Esophagus muscularis mucosa (tissue), 4 donors: Measurements from ENCODE around the gene HSD17B14. TPM values are rescaled to one million over a fixed set of nuclear protein-coding genes. Genes with fewer than 3 reads are reported as not detected.
A peak's percentile ranks its signal among the peaks of the same experiment; 100 is the strongest.

Experiments used
- DNase-seq: peaks from one replicate; pipeline ENCODE4 v3.0.0-alpha.2; 2017; ENCODE audit errors: extremely low spot score
- H3K27ac ChIP-seq, 4 donors: fragments of 200-600 bp; sonication (generic); replicated peaks in 1 of 4; 1 replicate in 3 of 4; 2 replicates in 1 of 4; pipeline ENCODE4 v1.5.1; 2016 to 2019; ENCODE audit warnings: mild to moderate bottlenecking in 1 of 4
- H3K27me3 ChIP-seq, 4 donors: fragments of 200-600 bp; sonication (generic); one replicate each; pipeline versions ENCODE4 v1.5.1 to v1.6.0; 2016 to 2019
- H3K36me3 ChIP-seq, 4 donors: fragments of 200-600 bp; sonication (generic); one replicate each; pipeline ENCODE4 v1.5.1; 2016 to 2019
- H3K4me1 ChIP-seq, 4 donors: fragments of 200-600 bp; sonication (generic); one replicate each; pipeline ENCODE4 v1.5.1; 2016 to 2019
- H3K4me3 ChIP-seq, 4 donors: fragments of 200-600 bp; sonication (generic); 1 replicate in 2 of 4; 2 replicates in 2 of 4; pipeline ENCODE4 v1.5.1; 2016 to 2019; ENCODE audit warnings: mild to moderate bottlenecking in 4 of 4, moderate library complexity in 1 of 4
- H3K9me3 ChIP-seq, 4 donors: fragments of 200-600 bp; sonication (generic); 1 replicate in 3 of 4; 2 replicates in 1 of 4; pipeline ENCODE4 v1.5.1; 2016 to 2019
- EP300 ChIP-seq: sonication (generic); formaldehyde crosslinking; IDR thresholded peaks from one replicate; pipeline ENCODE4 v1.6.1; 2017; ENCODE audit warnings: antibody characterized with exemption
- POLR2A ChIP-seq: fragments of 450-650 bp; IDR thresholded peaks from one replicate; pipeline ENCODE4 v1.6.1; 2017; ENCODE audit warnings: antibody characterized with exemption, moderate library complexity, mild to moderate bottlenecking, low read depth
- POLR2AphosphoS5 ChIP-seq, 2 donors: sonication (generic); formaldehyde crosslinking; IDR thresholded peaks; one replicate each; pipeline ENCODE4 v1.6.1; 2017; ENCODE audit warnings: antibody characterized with exemption in 2 of 2
- WGBS: methylation state at CpG from one replicate; pipeline ENCODE4 v1.1.5; 2018; 5-methylcytosine and 5-hydroxymethylcytosine counted together
- intact Hi-C: fragments of 100-400 bp; cut with DNase I; formaldehyde crosslinking; loops from one replicate; pipeline ENCODE4 v1.15.1; 2023
- total RNA-seq, 4 donors: library from RNA; depleted of rRNA; stranded (reverse); fragments of >200 nt; gene quantifications; one replicate each; pipeline versions ENCODE4 v1.1.0 to v1.2.1, GENCODE V29; 2016
- TF ChIP-seq, protein P1 (sequence below), 3 experiments: fragments of 200-600 bp in 2 of 3; fragments of 450-650 bp in 1 of 3; sonication (generic) in 2 of 3; IDR thresholded peaks; one replicate each; pipeline ENCODE4 v1.5.1; 2017 to 2019; ENCODE audit warnings: antibody characterized with exemption in 3 of 3, mild to moderate bottlenecking in 2 of 3, moderate library complexity in 1 of 3

Gene HSD17B14
- total RNA-seq, 4 donors from 2014 or later: 7.1 to 8.9 (median 7.8) TPM

DNA sequence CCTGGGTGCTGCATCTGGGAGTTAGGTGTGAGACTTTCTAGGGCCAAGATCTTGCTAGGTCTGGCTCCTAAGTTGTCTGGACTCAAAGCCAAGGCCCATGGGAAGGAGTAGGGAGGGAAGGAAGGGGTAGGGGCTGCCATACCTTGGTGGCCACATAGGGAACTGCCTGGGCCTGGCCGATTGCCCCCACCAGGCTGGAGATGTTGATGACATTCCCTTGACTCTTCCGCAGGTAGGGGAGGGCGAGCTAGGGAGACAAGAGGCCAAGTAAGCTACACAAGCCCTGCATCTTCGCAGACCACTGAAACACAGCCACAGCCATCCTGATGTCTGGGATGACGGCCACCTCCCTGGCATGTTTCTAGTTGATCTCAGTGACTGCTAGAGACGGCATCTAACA is 21.4 kb downstream of the HSD17B14 start:
- intact Hi-C loops: no loop called here

DNA sequence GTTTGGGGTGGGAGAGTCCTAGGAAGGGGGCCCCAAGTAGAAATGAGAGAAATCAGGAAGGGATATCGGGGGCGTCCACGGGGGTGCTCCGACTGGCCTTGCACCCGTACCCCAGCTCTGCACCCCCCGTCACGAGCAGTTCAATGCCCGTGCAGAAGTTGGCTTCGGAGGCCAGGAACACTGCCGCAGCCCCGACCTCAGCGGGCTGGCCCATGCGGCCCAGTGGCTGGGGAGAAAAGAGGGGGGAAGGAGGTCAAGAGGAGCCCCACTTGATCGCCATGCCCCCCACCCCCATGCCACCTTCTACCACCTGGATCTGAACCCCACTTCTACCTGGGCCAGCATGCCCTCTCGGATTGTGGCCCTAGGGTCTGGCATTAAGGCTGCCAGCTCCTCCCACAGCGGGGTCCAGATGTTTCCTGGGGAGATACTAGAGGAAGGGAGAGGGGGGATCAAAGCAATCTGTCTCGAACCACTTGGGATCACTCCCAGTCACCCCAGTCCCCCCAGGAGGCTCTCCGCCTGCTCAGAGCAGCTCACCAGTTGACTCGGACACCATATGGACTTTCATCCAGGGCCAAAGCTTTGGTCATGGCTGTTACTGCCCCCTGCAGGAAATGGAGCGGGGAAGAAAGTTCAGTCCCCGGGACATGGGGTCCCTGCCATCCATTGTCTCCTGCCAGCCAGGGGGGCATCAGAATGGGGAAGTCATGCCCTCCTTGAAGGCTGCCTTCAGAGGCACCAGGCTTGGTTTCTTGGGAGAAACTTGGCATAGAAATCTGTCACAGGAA is 23.0 kb downstream of the HSD17B14 start:
- intact Hi-C loops: no loop called here
- DNase-seq: no peak
- no peak for TF ChIP-seq POLR2AphosphoS5 (IDR thresholded peaks at IDR 0.05)
- TF ChIP-seq, protein P1, sequence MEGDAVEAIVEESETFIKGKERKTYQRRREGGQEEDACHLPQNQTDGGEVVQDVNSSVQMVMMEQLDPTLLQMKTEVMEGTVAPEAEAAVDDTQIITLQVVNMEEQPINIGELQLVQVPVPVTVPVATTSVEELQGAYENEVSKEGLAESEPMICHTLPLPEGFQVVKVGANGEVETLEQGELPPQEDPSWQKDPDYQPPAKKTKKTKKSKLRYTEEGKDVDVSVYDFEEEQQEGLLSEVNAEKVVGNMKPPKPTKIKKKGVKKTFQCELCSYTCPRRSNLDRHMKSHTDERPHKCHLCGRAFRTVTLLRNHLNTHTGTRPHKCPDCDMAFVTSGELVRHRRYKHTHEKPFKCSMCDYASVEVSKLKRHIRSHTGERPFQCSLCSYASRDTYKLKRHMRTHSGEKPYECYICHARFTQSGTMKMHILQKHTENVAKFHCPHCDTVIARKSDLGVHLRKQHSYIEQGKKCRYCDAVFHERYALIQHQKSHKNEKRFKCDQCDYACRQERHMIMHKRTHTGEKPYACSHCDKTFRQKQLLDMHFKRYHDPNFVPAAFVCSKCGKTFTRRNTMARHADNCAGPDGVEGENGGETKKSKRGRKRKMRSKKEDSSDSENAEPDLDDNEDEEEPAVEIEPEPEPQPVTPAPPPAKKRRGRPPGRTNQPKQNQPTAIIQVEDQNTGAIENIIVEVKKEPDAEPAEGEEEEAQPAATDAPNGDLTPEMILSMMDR (IDR thresholded peaks at IDR 0.05): peak in 1 of 3 experiments; percentile 10
- H3K9me3 ChIP-seq: no peaks in the 10 kb centered on the region
- no peak overlapping the region for H3K4me3 ChIP-seq
- 88% methylated on average over 21 of the region's 21 CpGs for WGBS
- no peaks in the 10 kb centered on the region for H3K27me3 ChIP-seq
- peaks cover 15 to 48% (median 42%) of the 10 kb centered on the region in 4 donors for H3K4me1 ChIP-seq
- peak overlapping the region; percentile 85 to 95 (median 92) for H3K27ac ChIP-seq
- no peaks in the 10 kb centered on the region for H3K36me3 ChIP-seq

More for the DNA sequence above, 21.4 kb downstream of the HSD17B14 start:
- WGBS: 86% methylated on average over 6 of the region's 6 CpGs
- DNase-seq: no peak
- Histone ChIP-seq H3K27ac (peak overlapping the region in 1 of 4 donors; percentile 57), H3K4me1 (peaks cover 13 to 52% (median 41%) of the 10 kb centered on the region in 4 donors), H3K9me3 (no peaks in the 10 kb centered on the region), H3K27me3 (no peaks in the 10 kb centered on the region), H3K4me3 (no peak overlapping the region), H3K36me3 (no peaks in the 10 kb centered on the region)
- no peak for TF ChIP-seq EP300
- TF ChIP-seq POLR2AphosphoS5 (IDR thresholded peaks at IDR 0.05): no peak
- no peak for TF ChIP-seq POLR2A
- TF ChIP-seq, protein P1 (IDR thresholded peaks at IDR 0.05): no peak

DNA sequence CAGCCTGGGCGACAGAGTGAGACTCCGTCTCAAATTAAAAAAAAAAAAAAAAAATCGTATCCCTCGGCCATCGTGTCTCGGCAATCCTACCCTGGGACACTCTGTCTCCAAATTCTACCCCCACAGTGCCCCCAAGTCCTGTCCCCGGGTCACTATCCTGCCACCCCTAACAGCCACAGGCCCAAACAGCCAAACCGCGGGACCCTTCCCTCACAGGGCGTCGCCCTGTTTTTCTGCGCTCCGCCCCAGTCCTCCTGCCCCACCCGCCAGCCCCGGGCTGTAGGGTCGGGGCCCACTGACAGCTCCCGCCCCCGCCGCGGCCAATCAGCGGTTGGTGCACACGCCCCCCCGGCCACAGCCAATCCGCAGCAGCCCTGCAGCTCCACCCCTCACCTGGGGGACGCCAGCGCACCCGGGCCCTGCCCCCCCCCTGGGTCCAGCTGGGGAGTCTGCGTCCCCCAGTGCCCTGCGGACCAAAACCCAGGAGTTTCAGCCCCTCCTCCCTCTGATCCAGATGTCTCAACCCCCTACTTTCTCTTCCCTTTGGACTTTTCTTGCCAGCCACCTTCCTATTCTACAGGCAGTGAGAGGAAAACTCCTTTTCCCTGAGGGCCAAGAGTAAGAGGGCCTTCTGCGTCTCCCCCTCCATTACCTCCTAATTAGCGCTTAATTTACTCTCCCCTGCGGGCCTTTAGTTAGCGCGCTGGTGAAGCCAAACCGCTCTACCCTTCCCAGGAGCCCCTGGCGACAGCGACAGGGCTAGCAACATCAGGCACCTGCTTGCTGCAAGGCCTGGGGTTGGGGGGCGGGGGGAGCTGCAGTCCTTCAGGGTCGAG is 24.0 kb downstream of the HSD17B14 start:
- Histone ChIP-seq H3K27me3 (no peaks in the 10 kb centered on the region), H3K36me3 (peaks cover 0 to 7% (median 6%) of the 10 kb centered on the region in 4 donors), H3K27ac (peak overlapping the region; percentile 85 to 95 (median 92)), H3K4me3 (peak overlapping the region; percentile 70 to 90 (median 74)), H3K9me3 (no peaks in the 10 kb centered on the region), H3K4me1 (peaks cover 15 to 55% (median 51%) of the 10 kb centered on the region in 4 donors)
- 16% methylated on average over 37 of the region's 39 CpGs for WGBS
- DNase-seq: peak; percentile 98
- intact Hi-C loops: no loop called here
- peak; percentile 82 for TF ChIP-seq EP300
- peak; percentile 68 for TF ChIP-seq POLR2A
- TF ChIP-seq, protein P1 (IDR thresholded peaks at IDR 0.05): no peak
- peak; percentile 91 to 95 for TF ChIP-seq POLR2AphosphoS5 (IDR thresholded peaks at IDR 0.05)

DNA sequence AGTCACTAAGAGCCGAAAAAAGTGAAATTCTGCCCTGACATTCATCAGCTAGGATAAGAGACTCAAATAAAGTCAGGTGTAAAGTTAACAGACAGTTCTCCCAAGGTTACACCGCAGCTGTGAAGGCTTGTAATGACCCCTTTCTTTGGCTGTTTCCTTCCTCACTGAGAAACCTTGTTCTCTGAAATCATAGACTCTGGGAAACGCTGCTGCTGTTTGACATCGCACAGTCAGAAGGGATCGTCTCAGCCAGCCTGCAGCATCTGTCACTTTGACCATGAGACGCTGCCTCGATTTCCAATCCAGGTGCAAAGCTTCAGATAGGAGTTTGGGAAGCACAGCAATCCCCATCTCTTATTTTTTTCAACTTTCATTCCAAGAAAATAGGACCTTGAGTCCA is 26.1 kb downstream of the HSD17B14 start:
- Histone ChIP-seq H3K9me3 (no peaks in the 10 kb centered on the region), H3K27ac (peak overlapping the region; percentile 85 to 95 (median 92)), H3K27me3 (no peaks in the 10 kb centered on the region), H3K4me1 (peaks cover 15 to 63% (median 56%) of the 10 kb centered on the region in 4 donors), H3K36me3 (peaks cover 0 to 17% (median 12%) of the 10 kb centered on the region in 4 donors), H3K4me3 (peak overlapping the region; percentile 70 to 90 (median 74))
- 17% methylated on average over 7 of the region's 7 CpGs for WGBS
- intact Hi-C loops: no loop called here
- no peak for DNase-seq
- TF ChIP-seq POLR2A (no peak), EP300 (no peak)
